Left ventricle myocardium inferior (tissue), 1 donor: ENCODE measurements around the gene NAV2. TPM values are rescaled to one million over a fixed set of nuclear protein-coding genes. Genes with fewer than 3 reads are reported as not detected.
A peak's percentile ranks its signal among the peaks of the same experiment; 100 is the strongest.

Experiments
- DNase-seq: peaks from one replicate; pipeline ENCODE4 v3.0.0-alpha.2; 2020
- H3K27ac ChIP-seq: fragments of 200-600 bp; replicated peaks from 2 replicates; pipeline ENCODE4 v1.8.0; 2021
- H3K27me3 ChIP-seq: fragments of 200-600 bp; 2 replicates; pipeline ENCODE4 v1.8.0; 2021; ENCODE audit warnings: low read depth
- H3K36me3 ChIP-seq: fragments of 200-600 bp; 2 replicates; pipeline ENCODE4 v1.8.0; 2021
- H3K4me1 ChIP-seq: fragments of 200-600 bp; 2 replicates; pipeline ENCODE4 v1.8.0; 2021
- H3K4me3 ChIP-seq: fragments of 200-600 bp; 2 replicates; pipeline ENCODE4 v1.8.0; 2021; ENCODE audit warnings: mild to moderate bottlenecking, moderate library complexity
- H3K9me3 ChIP-seq: fragments of 200-600 bp; replicated peaks from 2 replicates; pipeline ENCODE4 v1.8.0; 2021
- CTCF ChIP-seq: fragments of 200-600 bp; IDR thresholded peaks from 2 replicates; pipeline ENCODE4 v1.8.0; 2021; ENCODE audit warnings: antibody characterized with exemption, mild to moderate bottlenecking, borderline replicate concordance
- intact Hi-C: fragments of 100-400 bp; cut with micrococcal nuclease; formaldehyde crosslinking; loops from one replicate; pipeline ENCODE4 v1.11.0; 2022
- total RNA-seq: library from RNA; stranded (reverse); fragmentation: NEBNext Ultra II Directional; extraction: Animal tissue kit (Norgen Biotek cat#: 25700); gene quantifications from one replicate; pipeline ENCODE4 v1.2.1, GENCODE V29; 2021
- donor health status: DM: no; HTN: yes; CAD: no; lungs with severe emphysema.

Gene NAV2
- total RNA-seq, 1 donor from 2014 or later, result 14.3 TPM

DNA sequence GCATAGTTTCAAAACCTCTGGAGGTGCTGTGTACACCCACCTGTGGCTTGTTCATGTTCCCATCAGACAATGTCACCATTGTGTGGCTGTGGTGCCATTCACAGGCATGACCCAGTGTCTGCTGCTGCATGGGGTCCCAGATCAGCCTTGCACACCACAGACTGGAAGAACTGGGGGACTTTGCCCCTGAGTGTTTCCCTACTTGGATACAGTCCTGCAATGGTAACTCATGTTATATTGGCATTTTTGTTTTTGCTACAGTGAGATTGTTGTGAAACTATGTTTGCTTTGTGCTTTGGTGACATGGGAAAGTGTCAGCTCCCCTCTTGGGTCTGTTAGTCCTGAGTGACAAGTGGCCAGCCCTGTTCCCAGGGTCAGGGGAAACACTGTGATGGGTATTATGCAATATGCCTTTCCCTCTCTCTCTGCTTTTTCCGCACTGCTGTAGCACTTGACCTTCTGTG lies 108.8 kb downstream of the NAV2 start:
- Histone ChIP-seq H3K27ac (no peak overlapping the region), H3K36me3 (no peaks in the 10 kb centered on the region), H3K4me3 (no peak overlapping the region), H3K9me3 (no peaks in the 10 kb centered on the region), H3K27me3 (no peaks in the 10 kb centered on the region), H3K4me1 (peaks cover 21% of the 10 kb centered on the region)
- intact Hi-C loops, result no loop called here
- DNase-seq, result no peak
- TF ChIP-seq CTCF, result no peak

GRCh38 chr11:19821993-19822392 lies 109.4 kb downstream of the NAV2 start:
- H3K4me1 ChIP-seq, result peaks cover 20% of the 10 kb centered on the region
- H3K36me3 ChIP-seq, result no peaks in the 10 kb centered on the region
- H3K4me3 ChIP-seq, result no peak overlapping the region
- DNase-seq, result no peak
- no peak overlapping the region for H3K27ac ChIP-seq
- intact Hi-C loops, result no loop called here
- no peaks in the 10 kb centered on the region for H3K27me3 ChIP-seq
- no peak for TF ChIP-seq CTCF
- H3K9me3 ChIP-seq, result no peaks in the 10 kb centered on the region

DNA sequence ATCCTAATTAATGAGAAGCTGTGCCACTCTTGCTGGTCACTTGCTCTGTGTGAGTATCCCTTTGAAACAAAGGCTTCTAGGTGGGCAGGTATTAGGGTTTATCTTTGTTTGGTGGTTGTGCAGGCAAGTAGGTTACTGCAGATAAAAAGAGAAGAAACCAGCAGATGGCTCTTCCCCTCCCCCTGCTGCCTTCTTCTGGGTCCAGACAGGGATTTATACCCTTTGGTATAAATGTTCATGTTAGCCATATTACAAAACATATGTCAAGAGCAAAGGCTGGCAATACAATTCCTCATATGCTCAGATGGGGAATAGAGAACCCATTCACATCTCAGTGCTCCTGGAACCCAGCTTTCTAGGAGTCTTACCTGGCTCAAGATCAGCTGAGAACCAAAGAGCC lies 109.9 kb downstream of the NAV2 start:
- no peak for TF ChIP-seq CTCF
- no peak for DNase-seq
- Histone ChIP-seq H3K9me3 (no peaks in the 10 kb centered on the region), H3K36me3 (no peaks in the 10 kb centered on the region), H3K27ac (no peak overlapping the region), H3K4me3 (no peak overlapping the region), H3K4me1 (peaks cover 20% of the 10 kb centered on the region), H3K27me3 (no peaks in the 10 kb centered on the region)
- intact Hi-C loops, result no loop called here

- no peaks in the 10 kb centered on the region for H3K9me3 ChIP-seq
- no peak for TF ChIP-seq CTCF
- H3K27ac ChIP-seq, result no peak overlapping the region
- DNase-seq, result no peak
- H3K27me3 ChIP-seq, result no peaks in the 10 kb centered on the region
- H3K36me3 ChIP-seq, result no peaks in the 10 kb centered on the region
- no peak overlapping the region for H3K4me3 ChIP-seq
- peaks cover 21% of the 10 kb centered on the region for H3K4me1 ChIP-seq
- intact Hi-C loops, result no loop called here
Measured at GRCh38 chr11:19826606-19827005, 114.0 kb downstream of the NAV2 start.

- intact Hi-C loops, result no loop called here
- Histone ChIP-seq H3K27me3 (no peaks in the 10 kb centered on the region), H3K4me3 (no peak overlapping the region), H3K36me3 (peaks cover 2% of the 10 kb centered on the region), H3K27ac (peak overlapping the region; percentile 22), H3K9me3 (no peaks in the 10 kb centered on the region), H3K4me1 (peaks cover 21% of the 10 kb centered on the region)
- no peak for TF ChIP-seq CTCF
- no peak for DNase-seq
Measured at GRCh38 chr11:19827399-19828135, 114.9 kb downstream of the NAV2 start.
